ENCODE data around the gene NFIA.

NFIA gene

GRCh38 chr1:61264825-61265242 is 182.5 kb downstream of the NFIA start:
- TF ChIP-seq SPI1 (IDR thresholded peaks at IDR 0.05; ENCODE audit: low read depth, low read length) (no peak), POU2F2 (IDR thresholded peaks at IDR 0.05; ENCODE audit: low read depth, low read length) (no peak), POLR2A (IDR thresholded peaks at IDR 0.05; ENCODE audit: low read depth, low read length) (no peak), POLR2AphosphoS5 (IDR thresholded peaks at IDR 0.05; ENCODE audit: low read depth, low read length) (no peak), PAX5 (IDR thresholded peaks at IDR 0.05; ENCODE audit: insufficient read depth, low read length, severe bottlenecking) (no peak), TAF1 (IDR thresholded peaks at IDR 0.05; ENCODE audit: low read depth, low read length) (no peak)
- no peak for DNase-seq (ENCODE audit: insufficient read length, low spot score)
- no peak for FAIRE-seq

GRCh38 chr1:61265665-61266064 is 183.3 kb downstream of the NFIA start:
- FAIRE-seq (no peak), DNase-seq (ENCODE audit: insufficient read length, low spot score) (no peak)
- TF ChIP-seq POU2F2 (IDR thresholded peaks at IDR 0.05; ENCODE audit: low read depth, low read length) (no peak), TAF1 (IDR thresholded peaks at IDR 0.05; ENCODE audit: low read depth, low read length) (no peak), SPI1 (IDR thresholded peaks at IDR 0.05; ENCODE audit: low read depth, low read length) (no peak), POLR2AphosphoS5 (IDR thresholded peaks at IDR 0.05; ENCODE audit: low read depth, low read length) (no peak), POLR2A (IDR thresholded peaks at IDR 0.05; ENCODE audit: low read depth, low read length) (no peak), PAX5 (IDR thresholded peaks at IDR 0.05; ENCODE audit: insufficient read depth, low read length, severe bottlenecking) (no peak)

- no peak for DNase-seq (ENCODE audit: insufficient read length, low spot score)
These were observed 184.4 kb downstream of the NFIA start for GRCh38 chr1:61266738-61267137.

GRCh38 chr1:61268546-61269240 is 186.3 kb downstream of the NFIA start:
- TF ChIP-seq TAF1 (IDR thresholded peaks at IDR 0.05; ENCODE audit: low read depth, low read length): no peak
- TF ChIP-seq POU2F2 (IDR thresholded peaks at IDR 0.05; ENCODE audit: low read depth, low read length): no peak
- TF ChIP-seq PAX5 (IDR thresholded peaks at IDR 0.05; ENCODE audit: insufficient read depth, low read length, severe bottlenecking): no peak
- TF ChIP-seq SPI1 (IDR thresholded peaks at IDR 0.05; ENCODE audit: low read depth, low read length): no peak
- no peak for TF ChIP-seq POLR2AphosphoS5 (IDR thresholded peaks at IDR 0.05; ENCODE audit: low read depth, low read length)
- no peak for TF ChIP-seq POLR2A (IDR thresholded peaks at IDR 0.05; ENCODE audit: low read depth, low read length)
- FAIRE-seq (no peak), DNase-seq (ENCODE audit: insufficient read length, low spot score) (no peak)

More at GRCh38 chr1:61266738-61267137, 184.4 kb downstream of the NFIA start:
- TF ChIP-seq POLR2AphosphoS5 (IDR thresholded peaks at IDR 0.05; ENCODE audit: low read depth, low read length): no peak
- TF ChIP-seq POU2F2 (IDR thresholded peaks at IDR 0.05; ENCODE audit: low read depth, low read length): no peak
- TF ChIP-seq PAX5 (IDR thresholded peaks at IDR 0.05; ENCODE audit: insufficient read depth, low read length, severe bottlenecking): no peak
- TF ChIP-seq TAF1 (IDR thresholded peaks at IDR 0.05; ENCODE audit: low read depth, low read length): no peak
- TF ChIP-seq SPI1 (IDR thresholded peaks at IDR 0.05; ENCODE audit: low read depth, low read length): no peak
- no peak for TF ChIP-seq POLR2A (IDR thresholded peaks at IDR 0.05; ENCODE audit: low read depth, low read length)
- no peak for FAIRE-seq

GRCh38 chr1:61269602-61270001 is 187.2 kb downstream of the NFIA start:
- TF ChIP-seq POU2F2 (IDR thresholded peaks at IDR 0.05; ENCODE audit: low read depth, low read length) (no peak), POLR2A (IDR thresholded peaks at IDR 0.05; ENCODE audit: low read depth, low read length) (no peak), SPI1 (IDR thresholded peaks at IDR 0.05; ENCODE audit: low read depth, low read length) (no peak), TAF1 (IDR thresholded peaks at IDR 0.05; ENCODE audit: low read depth, low read length) (no peak), PAX5 (IDR thresholded peaks at IDR 0.05; ENCODE audit: insufficient read depth, low read length, severe bottlenecking) (no peak), POLR2AphosphoS5 (IDR thresholded peaks at IDR 0.05; ENCODE audit: low read depth, low read length) (no peak)
- DNase-seq (ENCODE audit: insufficient read length, low spot score) (no peak), FAIRE-seq (no peak)

- TF ChIP-seq POLR2AphosphoS5 (IDR thresholded peaks at IDR 0.05; ENCODE audit: low read depth, low read length): no peak
- TF ChIP-seq PAX5 (IDR thresholded peaks at IDR 0.05; ENCODE audit: insufficient read depth, low read length, severe bottlenecking): no peak
- no peak for TF ChIP-seq TAF1 (IDR thresholded peaks at IDR 0.05; ENCODE audit: low read depth, low read length)
- no peak for TF ChIP-seq POU2F2 (IDR thresholded peaks at IDR 0.05; ENCODE audit: low read depth, low read length)
- no peak for TF ChIP-seq POLR2A (IDR thresholded peaks at IDR 0.05; ENCODE audit: low read depth, low read length)
- no peak for TF ChIP-seq SPI1 (IDR thresholded peaks at IDR 0.05; ENCODE audit: low read depth, low read length)
- no peak for FAIRE-seq
- DNase-seq (ENCODE audit: insufficient read length, low spot score): no peak
These were observed 187.7 kb downstream of the NFIA start for GRCh38 chr1:61270107-61270506.

- DNase-seq (ENCODE audit: insufficient read length, low spot score) (no peak), FAIRE-seq (no peak)
- no peak for TF ChIP-seq SPI1 (IDR thresholded peaks at IDR 0.05; ENCODE audit: low read depth, low read length)
- no peak for TF ChIP-seq PAX5 (IDR thresholded peaks at IDR 0.05; ENCODE audit: insufficient read depth, low read length, severe bottlenecking)
- TF ChIP-seq TAF1 (IDR thresholded peaks at IDR 0.05; ENCODE audit: low read depth, low read length): no peak
These were observed 188.5 kb downstream of the NFIA start for GRCh38 chr1:61270761-61271411.

- TF ChIP-seq SPI1 (IDR thresholded peaks at IDR 0.05; ENCODE audit: low read depth, low read length) (no peak), TAF1 (IDR thresholded peaks at IDR 0.05; ENCODE audit: low read depth, low read length) (no peak), POLR2A (IDR thresholded peaks at IDR 0.05; ENCODE audit: low read depth, low read length) (no peak), POU2F2 (IDR thresholded peaks at IDR 0.05; ENCODE audit: low read depth, low read length) (no peak), POLR2AphosphoS5 (IDR thresholded peaks at IDR 0.05; ENCODE audit: low read depth, low read length) (no peak), PAX5 (IDR thresholded peaks at IDR 0.05; ENCODE audit: insufficient read depth, low read length, severe bottlenecking) (no peak)
- FAIRE-seq (no peak), DNase-seq (ENCODE audit: insufficient read length, low spot score) (no peak)
These were observed 189.0 kb downstream of the NFIA start for GRCh38 chr1:61271412-61271789.

GRCh38 chr1:61273167-61273705 is 190.9 kb downstream of the NFIA start:
- DNase-seq (ENCODE audit: insufficient read length, low spot score) (no peak), FAIRE-seq (no peak)
- no peak for TF ChIP-seq POLR2A (IDR thresholded peaks at IDR 0.05; ENCODE audit: low read depth, low read length)
- TF ChIP-seq SPI1 (IDR thresholded peaks at IDR 0.05; ENCODE audit: low read depth, low read length): no peak
- no peak for TF ChIP-seq TAF1 (IDR thresholded peaks at IDR 0.05; ENCODE audit: low read depth, low read length)

All from GM12891 (cell line).